NCI-H2081 treated with DMSO at 0.1 percent for 48 hours (cell line): Measurements from ENCODE around the gene APRT.

Source experiments
- DNase-seq: peaks from one replicate; lab custom pipeline; 2025; lab: John Stamatoyannopoulos, UW

The APRT gene

DNA sequence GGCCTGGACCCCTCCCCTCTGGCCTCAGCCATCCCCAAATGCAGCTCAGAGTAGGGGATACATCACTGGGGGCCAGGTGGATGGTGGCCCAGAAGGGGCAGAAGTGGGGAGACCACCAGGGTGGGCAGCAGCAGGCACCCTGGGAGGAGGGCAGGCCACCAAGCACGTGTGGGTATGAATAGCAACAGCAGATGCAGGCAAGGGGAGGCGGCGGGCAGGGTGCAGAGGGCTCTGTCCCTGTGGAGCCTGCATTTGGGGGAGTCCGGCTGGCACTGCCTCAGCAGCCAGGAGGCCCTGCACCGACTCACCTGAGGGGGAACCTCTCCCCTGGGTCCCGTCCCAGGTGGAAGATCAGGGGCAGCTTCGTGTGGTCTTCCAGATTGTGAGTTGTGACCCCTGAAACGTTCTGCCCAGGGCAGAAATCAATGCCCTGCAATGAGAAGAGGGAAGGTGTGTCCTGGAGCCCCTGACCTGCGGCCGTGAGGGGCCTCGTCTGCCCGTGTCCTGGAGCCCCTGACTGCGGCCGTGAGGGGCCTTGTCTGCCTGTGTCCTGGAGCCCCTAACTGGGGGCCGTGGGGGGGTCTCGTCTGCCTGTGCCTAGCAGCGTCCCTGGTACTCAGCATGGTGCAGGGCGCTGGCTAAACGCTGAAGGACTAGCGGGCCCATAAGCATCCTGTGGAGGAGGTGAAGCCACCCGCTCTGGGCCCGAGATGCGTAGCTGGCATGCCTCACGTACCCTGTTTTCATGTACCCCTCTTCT lies 10.7 kb upstream of the APRT start:
- DNase-seq: no peak

DNA sequence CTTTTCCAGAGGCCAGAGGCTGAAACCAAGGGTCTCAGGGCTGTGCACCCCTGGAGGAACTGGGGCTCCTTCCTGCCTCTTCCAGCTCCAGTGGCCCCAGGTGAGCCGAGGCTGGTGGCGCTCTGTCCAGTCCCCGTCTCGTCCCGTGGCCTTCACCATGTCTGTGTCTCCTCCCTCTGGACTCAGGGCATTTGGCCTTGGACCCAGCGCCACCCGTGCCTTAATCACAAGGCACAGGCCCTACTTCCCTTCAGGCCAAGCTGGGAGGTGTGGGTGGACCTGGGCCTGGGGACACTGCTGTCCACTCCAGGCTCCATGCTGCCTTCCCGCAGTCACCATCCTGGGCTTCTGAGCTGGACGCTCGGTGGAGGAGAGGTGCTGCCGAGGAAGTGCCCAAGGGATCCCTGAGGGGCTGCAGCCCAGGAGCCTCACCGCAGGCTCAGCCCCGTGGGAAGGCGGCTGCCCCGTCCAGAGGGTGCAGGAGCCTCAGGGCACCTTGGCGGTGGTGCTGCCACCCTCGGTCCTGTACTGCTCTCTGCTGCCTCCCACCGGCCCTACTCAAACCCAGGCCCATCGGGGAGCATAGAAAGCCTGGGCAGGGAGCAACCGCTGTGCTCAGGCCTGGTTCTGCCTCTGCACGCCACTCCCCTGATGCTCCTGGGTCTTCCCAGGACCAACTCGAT lies 9.6 kb upstream of the APRT start:
- DNase-seq: no peak

DNA sequence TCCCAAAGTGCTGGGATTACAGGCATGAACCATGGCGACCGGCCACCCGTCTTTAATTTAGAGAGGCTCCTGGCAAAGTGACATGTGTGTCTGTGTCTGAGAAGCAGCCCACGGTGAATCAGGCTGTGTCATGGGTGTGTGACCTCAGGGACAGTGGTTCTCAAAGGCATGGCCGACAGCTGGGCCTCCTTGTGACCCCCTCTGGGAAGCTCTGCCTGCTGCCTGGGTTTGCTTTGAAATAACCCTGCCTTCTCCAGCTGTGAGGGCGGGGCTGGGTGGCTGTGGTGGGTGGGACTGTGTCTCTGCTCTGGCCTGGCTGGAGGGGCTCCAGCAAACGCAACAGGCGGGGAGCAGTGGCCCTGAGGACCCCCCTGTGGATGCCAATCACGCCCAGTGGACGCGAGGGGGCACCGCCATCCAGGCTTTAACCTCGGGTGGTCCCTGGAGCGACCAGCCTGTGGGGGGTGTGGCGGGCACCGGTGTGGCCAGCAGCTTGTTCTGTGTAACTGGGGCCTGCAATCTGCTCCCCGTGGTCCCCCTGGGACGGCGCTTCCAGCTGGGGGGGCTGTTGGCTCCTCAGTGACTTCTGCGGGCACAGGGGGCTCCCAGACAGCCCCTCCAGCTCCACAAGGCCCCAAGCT lies 8.8 kb upstream of the APRT start:
- no peak for DNase-seq

DNA sequence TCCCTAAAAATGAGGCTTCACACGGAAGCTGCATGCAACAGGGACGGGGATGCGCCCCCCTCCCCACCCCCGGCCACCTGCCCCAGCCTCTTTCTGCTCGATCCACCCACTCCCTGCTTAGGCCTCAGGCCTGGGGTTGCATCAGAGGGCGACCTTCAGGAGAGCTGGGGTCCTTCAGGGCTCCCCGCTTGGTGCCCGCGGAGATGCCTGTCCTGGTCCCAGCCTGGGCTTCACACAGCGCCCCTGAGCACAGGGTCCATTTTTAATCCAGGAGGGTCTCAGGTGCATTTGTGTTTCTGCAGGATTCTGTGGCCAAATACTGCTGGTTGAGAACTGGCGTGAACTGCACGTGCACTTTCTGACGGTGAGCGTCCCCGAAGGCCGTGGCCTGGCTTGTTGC lies 7.4 kb upstream of the APRT start:
- DNase-seq: no peak

DNA sequence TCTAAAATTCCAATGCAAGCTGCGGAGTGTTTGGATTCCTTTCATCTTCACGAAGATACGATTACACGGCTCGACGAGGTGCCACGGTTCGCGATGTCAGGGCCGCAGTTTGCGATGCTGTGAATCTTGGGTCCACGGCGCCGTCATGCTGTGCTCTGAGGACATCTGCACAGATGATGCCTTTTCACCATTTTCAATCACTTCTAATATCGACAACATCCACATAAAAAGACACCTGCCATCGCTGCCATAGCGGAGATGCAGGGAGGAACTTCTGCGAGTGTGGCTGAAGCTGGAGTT lies 6.8 kb upstream of the APRT start:
- no peak for DNase-seq

DNA sequence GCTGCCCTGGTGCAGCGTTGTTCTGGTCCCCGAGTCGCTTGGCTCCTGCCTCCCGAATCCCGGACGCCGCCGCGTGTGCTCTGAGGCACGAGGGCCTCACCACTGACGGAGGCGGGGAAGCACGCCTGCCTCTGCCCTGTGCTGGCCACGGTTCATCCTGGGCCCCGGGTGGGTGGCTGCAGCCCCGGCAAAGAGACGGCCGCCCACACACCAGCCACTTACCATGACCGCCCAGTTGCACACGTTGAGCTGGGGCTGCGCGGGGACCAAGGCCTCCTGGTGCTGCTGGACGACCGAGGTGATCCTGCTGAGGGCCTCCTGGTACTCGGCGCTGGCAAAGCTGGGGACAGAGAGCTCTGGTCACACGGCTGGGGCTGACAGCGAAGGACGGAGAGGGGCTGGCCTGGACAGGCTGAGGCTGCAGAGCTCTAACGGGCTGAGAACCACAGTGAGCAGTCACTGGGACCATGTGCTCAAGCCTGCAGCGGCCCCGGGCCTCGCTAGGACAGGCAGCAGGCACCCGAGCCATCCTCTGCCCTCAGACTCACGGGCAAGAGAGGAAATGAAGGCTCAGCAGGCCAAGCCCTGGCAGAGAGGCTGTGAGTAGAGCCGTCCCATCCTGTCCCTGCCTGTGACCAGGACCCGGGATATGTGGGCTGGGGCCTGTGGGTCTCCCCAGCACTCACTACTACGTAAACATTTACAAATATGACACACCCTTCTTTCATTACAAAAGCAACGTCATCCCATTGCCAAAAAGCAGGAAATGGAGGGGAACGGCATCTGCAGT lies 6.3 kb upstream of the APRT start:
- no peak for DNase-seq

DNA sequence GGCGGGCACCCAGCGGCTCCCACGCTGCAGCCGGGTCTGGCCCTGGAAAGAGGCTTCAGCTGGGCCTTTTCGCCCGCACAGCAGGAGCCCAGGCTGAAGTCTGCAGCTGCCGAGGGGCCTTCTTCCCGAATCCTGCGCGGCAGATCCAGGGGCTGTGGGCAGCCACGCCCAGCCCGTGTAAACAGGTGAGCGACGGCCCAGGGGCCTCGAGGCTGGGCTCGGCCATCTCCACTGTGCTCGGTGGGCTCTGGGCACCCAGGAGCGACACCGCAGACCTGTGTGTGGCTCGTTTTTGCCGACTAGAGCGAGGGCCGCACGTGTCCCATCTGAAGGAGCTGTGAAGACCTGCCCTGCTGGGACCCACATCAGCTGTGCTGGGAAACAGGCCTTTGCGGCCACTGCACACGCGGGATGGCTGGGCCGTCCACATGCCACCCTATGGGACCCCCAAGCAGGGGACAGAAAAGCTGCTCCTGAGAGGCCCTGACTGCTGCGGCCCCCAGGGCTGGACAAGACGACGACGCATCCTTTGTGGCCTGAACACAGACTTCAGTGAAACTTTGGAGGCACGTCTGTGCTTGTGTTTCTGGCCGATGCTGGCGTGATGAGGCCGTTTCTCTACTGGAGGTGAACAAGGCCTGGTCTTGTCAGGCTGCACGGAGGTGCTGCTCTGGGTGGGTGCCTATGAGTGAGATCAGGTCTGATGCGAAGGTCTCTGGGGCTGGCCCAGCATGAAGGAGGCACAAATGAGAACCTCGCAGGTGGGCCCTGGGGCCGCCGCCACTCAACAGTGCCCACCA lies 5.2 kb upstream of the APRT start:
- DNase-seq: no peak

DNA sequence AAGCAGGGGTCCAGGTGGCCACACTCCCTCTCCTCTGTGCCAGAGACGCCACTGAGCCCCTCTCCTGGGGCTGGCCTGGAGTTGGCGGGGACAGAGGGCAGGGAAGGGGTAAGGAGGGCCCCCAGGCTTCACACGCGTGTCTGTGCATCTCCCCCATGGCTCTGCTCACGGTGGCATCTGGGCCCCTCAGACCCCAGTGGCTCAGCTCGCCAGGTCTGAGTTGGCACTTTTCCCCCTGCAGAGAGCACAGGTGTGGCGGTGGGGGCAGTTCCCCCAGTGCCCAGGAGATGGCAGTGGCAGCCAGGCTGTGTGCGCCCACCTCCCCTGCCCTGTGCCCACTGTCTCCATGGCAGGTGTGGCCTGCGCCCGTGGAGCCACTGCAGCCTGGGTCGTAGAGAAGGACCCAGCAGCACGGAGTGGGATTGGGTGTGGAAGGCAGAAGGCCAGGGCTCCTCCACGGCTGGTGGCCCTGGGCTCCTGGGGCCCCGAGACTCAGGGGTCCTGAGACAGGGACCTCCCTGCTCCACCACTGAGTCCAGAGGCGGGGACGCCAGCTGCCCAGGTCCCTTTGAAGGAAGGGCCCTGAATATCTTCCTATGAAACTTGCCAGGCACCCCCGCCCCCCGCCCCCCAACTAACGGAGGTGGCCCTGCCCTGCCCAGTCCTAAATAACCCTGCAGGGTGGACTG lies 4.3 kb upstream of the APRT start:
- no peak for DNase-seq

DNA sequence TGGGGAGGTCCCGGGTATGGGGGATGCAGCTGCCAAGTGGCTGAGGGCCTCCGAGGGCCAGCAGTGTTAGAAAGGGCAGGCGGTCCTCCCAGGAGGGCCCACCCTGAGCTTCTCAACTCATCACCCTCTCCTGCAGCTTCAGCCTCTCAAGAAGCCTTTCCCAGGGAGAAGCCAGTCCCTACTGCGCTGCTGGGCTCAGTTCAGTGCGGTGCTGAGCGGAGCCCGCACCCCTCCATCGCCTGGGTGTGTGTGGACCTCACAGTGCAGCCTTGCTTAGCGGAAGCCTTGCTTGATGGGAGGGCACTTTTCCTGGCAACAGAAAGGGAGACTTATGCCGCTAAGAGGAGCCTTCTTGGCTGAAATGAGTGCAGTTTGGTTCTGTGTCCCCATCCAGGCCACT lies 3.5 kb upstream of the APRT start:
- DNase-seq: no peak

DNA sequence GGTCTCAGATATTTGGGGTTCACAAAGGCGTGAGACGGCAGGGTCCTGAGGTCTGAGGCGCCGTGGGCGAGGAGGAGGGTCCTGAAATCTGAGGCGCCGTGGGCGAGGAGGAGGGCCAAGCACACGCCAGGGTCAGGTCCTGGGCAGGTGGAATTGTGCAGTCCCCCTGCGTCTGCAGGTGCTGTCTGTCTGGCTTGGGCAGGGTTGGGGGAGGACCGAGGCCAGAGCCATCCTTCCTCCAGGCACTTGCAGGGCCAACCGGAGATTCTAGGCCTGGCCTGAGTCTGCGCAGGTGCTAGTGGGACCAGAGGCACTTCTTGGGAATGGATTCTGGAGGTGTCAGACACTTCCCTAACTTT lies 2.4 kb upstream of the APRT start:
- no peak for DNase-seq

DNA sequence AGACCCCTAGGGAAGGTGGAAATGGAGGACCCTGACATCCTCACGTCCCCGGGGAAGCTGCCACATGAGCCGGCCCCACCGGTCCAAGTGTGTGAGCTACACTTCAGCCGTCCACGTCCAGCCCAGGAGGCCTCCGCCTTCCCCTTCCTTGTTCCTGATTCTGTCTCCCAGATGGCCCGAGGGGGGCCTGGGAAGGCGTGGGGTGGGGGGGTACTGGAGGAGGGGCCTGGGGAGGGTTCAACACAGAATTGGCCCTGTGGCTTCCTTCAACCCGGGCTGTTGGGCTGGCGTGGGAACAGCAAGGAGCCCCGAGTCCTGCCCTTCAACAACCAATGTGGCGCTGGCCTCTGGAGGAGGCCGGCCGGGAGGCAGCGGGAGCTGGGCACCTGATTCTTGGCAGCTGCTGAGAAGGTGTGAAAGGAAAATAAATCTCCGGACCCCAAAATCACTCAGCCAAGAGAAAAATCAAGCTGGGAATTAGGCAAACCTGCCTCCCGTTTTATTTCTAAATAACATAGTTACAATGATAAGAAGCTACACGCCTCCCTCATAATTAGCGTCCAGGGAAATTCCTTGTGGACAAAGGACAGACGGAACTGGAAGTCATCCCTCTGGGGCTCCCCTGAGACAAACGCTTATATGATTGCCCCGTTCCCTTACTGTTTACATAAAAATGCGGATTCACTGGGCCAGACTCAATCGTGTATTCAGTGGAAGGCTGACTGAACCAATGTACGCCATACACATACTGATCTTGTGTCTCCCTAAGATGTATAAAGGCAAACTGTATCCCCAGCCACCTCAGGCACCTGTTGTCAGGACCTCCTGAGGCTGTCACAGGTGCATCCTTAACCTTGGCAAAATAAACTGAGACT lies 1.8 kb upstream of the APRT start:
- no peak for DNase-seq

DNA sequence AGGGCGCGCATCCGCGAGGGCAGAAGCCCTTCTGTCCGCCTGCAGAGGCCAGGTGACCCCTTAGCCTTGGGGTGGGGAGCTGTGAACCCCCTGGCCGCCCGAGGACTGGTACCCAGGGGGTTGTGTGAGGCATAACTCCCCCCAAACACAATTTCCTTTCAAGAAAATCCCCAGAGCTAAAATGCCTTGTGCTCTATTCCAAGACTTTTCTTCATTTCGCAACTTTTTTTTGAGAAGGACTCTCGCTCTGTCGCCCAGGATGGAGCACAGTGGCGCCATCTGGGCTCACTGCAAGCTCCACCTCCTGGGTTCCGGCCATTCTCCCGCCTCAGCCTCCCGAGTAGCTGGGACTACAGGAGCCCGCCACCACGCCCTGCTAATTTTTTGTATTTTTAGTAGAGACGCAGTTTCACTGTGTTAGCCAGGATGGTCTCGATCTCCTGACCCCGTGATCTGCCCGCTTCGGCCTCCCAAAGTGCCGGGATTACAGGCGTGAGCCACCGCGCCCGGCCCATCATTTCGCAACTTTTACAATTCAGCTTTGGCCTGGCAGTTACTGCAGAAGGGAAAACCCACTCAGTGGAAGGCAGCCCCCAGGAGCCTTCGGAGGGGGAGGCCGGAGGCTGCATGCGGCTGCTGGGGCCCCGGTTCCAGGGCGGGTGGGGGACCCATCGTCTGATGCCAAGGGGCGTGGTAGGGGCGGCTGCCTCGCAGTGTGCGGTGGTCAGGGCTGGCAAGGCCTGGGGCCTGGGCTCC lies 963 bp upstream of the APRT start:
- DNase-seq: no peak

DNA sequence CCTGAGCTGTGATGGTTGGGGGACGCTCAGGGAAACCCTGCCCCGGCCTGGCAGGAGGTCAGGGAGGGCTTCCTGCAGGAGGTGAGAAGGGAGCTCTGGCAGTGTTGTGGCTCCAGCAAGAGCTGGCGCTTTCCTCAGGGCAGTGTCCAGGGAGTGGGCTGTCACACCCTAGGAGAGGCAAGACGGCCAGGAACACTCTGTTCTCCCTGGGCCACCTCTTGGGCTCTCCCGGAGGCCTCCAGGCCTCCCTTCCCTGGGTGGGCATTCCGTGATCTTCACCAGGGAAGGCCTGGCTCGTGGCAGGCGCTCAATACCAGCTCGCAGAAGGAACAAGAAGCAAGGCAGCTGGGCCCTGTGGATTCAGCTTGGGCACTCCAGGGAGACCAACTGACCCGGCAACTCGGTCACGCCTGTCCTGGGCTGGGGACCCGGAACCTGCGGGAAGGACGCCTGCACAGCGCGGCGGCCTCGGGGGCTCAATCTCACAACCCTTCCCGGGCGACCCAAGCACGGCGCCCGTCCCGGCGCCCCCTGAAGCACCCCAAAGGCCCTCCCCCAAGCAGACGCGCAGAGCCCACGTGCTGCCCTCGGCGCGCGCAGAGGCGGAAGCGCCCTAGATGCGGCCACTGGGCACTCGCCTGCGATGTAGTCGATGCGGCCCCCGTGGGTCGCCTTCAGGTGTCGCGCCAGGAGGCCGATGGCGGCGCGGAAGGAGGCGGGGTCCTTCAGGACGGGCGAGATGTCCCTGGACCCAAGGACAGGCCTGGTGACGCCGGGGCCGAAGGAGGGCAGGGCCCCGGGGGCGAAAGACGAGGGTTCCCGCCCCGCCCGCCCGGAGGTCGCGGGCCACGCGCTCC lies 588 bp downstream of the APRT start:
- DNase-seq: no peak

DNA sequence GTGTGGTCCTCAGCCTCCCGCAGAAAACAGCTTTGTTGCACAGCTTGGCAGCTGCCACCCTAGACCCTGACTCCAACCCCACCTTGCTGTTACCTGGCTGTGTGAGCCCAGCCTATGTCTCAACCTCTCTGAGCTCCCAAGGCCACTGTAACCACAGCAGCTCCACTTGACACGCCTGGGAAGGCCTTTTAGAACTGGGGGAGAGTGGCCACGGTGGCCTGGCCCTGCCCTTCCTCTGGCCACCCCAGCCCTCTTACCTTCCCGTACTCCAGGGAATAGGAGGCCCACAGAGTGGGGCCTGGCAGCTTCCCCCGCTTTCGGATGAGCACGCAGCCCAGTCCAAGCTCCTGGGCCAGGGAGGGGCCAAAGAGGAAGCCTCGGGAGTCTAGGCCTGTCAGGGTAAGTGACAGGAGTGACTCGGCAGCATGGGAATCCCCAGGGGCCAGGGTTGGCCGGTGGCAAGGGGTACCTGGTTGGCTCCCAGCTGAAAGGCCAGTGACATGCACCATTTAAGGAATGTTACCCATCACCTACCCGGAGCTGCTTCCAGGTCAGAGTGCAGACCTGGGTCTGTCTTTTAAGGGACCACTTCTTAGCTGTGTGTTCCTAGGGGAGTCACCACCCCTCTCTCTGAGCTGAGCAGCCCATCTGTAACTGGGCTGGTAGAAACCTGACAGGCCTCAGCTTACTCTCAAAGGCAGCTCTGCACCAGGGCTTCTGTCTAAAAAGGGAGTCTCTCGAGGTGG lies 1.4 kb downstream of the APRT start:
- no peak for DNase-seq

DNA sequence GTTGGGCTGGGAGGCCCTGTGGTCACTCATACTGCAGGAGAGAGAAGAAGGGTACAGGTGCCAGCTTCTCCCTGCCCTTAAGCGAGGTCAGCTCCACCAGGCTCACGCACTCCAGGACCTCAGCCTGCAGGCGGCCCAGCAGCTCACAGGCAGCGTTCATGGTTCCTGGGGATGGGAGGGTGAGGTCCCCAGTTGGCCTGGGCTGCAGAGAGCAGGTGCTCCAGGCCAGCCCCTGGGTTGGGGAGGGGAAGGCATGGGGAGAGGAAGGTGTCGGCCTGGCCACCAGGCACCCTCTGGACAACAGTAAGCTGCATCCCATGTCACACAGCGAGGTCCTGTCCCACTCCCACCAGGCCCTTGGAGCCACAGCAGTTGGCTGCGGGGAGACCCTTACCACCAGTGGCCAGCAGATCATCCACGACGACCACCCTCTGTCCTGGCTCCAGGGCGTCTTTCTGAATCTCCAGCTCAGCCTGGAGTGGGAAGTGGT lies 2.0 kb downstream of the APRT start:
- no peak for DNase-seq

DNA sequence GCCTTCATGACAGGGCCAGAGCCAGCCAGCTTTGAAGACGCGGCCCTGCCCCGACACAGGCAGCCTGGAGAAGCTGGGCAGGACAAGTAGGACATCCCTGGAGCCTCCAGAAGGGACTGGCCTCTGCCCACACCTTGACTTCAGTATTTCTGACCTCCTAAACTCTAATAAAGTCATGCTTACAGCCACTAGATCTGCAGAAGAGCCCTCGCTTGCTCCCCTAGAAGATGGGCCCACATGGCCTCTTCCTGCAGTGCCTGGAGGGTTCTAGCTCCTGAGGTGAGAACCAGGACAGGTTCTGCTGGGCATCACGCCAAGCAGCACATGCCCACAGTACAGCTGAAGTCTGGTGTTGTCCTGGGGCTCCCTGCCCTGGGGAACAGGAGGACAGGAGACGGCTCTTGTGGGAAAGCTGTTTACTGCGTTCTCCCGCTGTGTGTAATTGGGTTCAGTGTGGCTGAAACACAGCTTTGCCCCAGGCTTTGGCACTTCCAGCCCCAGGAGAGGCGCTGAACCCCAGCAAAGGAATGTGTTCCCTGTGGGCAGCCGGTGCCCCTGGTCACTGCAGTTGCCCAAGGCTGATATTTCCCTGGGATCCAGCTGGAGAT lies 2.6 kb downstream of the APRT start:
- DNase-seq: no peak
